ENCODE results near the gene CMTM6. TPM values are rescaled to one million over a fixed set of nuclear protein-coding genes. Genes with fewer than 3 reads are reported as not detected.

Gene CMTM6
- 17.5 TPM for total RNA-seq (ENCODE audit: unreplicated experiment)
- long read RNA-seq, transcript CMTM6-201 (4 exons, 3,863 nt) = major isoform, 27 of 29 reads
- long read RNA-seq, partial matches to known transcripts = 0 of 29 reads
- long read RNA-seq, other reads (novel, unspliced or antisense) = 1 of 29 reads

GRCh38 chr3:32502118-32502945 lies at the start of gene CMTM6:
CMTM6 (minus strand) TSS chr3:32502852; CDS start chr3:32502745, 107 bp downstream.
- Mint-ChIP-seq H3K4me1 (ENCODE audit: low read depth, unreplicated experiment) (peaks cover 9% of the 10 kb centered on the region), H3K4me3 (ENCODE audit: unreplicated experiment) (peak within 1 kb of the TSS; percentile 100), H3K27me3 (ENCODE audit: unreplicated experiment) (peaks cover 3% of the 10 kb centered on the region), H3K9me3 (ENCODE audit: unreplicated experiment) (peaks cover 3% of the 10 kb centered on the region), H3K27ac (ENCODE audit: unreplicated experiment) (peak within 1 kb of the TSS; percentile 92), H3K36me3 (ENCODE audit: unreplicated experiment) (peaks cover 4% of the 10 kb centered on the region)
- peak; percentile 85 for DNase-seq
- TF ChIP-seq CTCF (IDR thresholded peaks at IDR 0.05; ENCODE audit: partially characterized antibody, unreplicated experiment) = no peak

- TF ChIP-seq CTCF (IDR thresholded peaks at IDR 0.05; ENCODE audit: partially characterized antibody, unreplicated experiment) = no peak
- DNase-seq = no peak
- Mint-ChIP-seq H3K27me3 (ENCODE audit: unreplicated experiment) (peaks cover 4% of the 10 kb centered on the region), H3K4me1 (ENCODE audit: low read depth, unreplicated experiment) (peaks cover 35% of the 10 kb centered on the region), H3K27ac (ENCODE audit: unreplicated experiment) (no peak overlapping the region), H3K9me3 (ENCODE audit: unreplicated experiment) (peaks cover 4% of the 10 kb centered on the region), H3K36me3 (ENCODE audit: unreplicated experiment) (no peaks in the 10 kb centered on the region), H3K4me3 (ENCODE audit: unreplicated experiment) (no peak overlapping the region)
Observed at GRCh38 chr3:32552013-32552412, 49.4 kb upstream of the CMTM6 start.

- no peak overlapping the region for H3K27ac Mint-ChIP-seq (ENCODE audit: unreplicated experiment)
- H3K4me3 Mint-ChIP-seq (ENCODE audit: unreplicated experiment) = no peak overlapping the region
- DNase-seq = no peak
- no peaks in the 10 kb centered on the region for H3K36me3 Mint-ChIP-seq (ENCODE audit: unreplicated experiment)
- no peak for TF ChIP-seq CTCF (IDR thresholded peaks at IDR 0.05; ENCODE audit: partially characterized antibody, unreplicated experiment)
- H3K4me1 Mint-ChIP-seq (ENCODE audit: low read depth, unreplicated experiment) = peaks cover 33% of the 10 kb centered on the region
- peaks cover 4% of the 10 kb centered on the region for H3K27me3 Mint-ChIP-seq (ENCODE audit: unreplicated experiment)
- peaks cover 4% of the 10 kb centered on the region for H3K9me3 Mint-ChIP-seq (ENCODE audit: unreplicated experiment)
Observed at GRCh38 chr3:32551496-32551895, 48.8 kb upstream of the CMTM6 start.

GRCh38 chr3:32551087-32551486 lies 48.4 kb upstream of the CMTM6 start:
- no peak overlapping the region for H3K27ac Mint-ChIP-seq (ENCODE audit: unreplicated experiment)

More at GRCh38 chr3:32551087-32551486, 48.4 kb upstream of the CMTM6 start:
- H3K4me1 Mint-ChIP-seq (ENCODE audit: low read depth, unreplicated experiment) = peaks cover 32% of the 10 kb centered on the region
- H3K27me3 Mint-ChIP-seq (ENCODE audit: unreplicated experiment) = peaks cover 4% of the 10 kb centered on the region
- peaks cover 4% of the 10 kb centered on the region for H3K9me3 Mint-ChIP-seq (ENCODE audit: unreplicated experiment)
- H3K36me3 Mint-ChIP-seq (ENCODE audit: unreplicated experiment) = no peaks in the 10 kb centered on the region
- DNase-seq = no peak
- TF ChIP-seq CTCF (IDR thresholded peaks at IDR 0.05; ENCODE audit: partially characterized antibody, unreplicated experiment) = no peak
- no peak overlapping the region for H3K4me3 Mint-ChIP-seq (ENCODE audit: unreplicated experiment)

All from glutamatergic neuron (in vitro differentiated cells).